Large intestine (tissue), 3 donors: ENCODE results near the gene JUND. TPM values are rescaled to one million over a fixed set of nuclear protein-coding genes. Genes with fewer than 3 reads are reported as not detected.

Source experiments
- DNase-seq, 2 donors: peaks; one replicate each; pipeline versions ENCODE4 v3.0.0 to v3.0.0-alpha.2; 2013
- H3K27ac ChIP-seq: one replicate; pipeline ENCODE4 v1.5.1; 2013; ENCODE audit warnings: low read length
- H3K27me3 ChIP-seq: 2 replicates; pipeline ENCODE4 v1.6.1; 2013; ENCODE audit warnings: low read length; ENCODE audit not compliant: control insufficient read depth, insufficient read depth
- H3K36me3 ChIP-seq: 2 replicates; pipeline ENCODE4 v1.6.1; 2013; ENCODE audit warnings: low read length; ENCODE audit not compliant: control insufficient read depth, insufficient read depth
- H3K4me1 ChIP-seq: one replicate; pipeline ENCODE4 v1.6.1; 2013; ENCODE audit warnings: low read length; ENCODE audit not compliant: control insufficient read depth, insufficient read depth
- H3K4me3 ChIP-seq: one replicate; pipeline ENCODE4 v1.5.1; 2013; ENCODE audit warnings: low read length
- H3K9me3 ChIP-seq: one replicate; pipeline ENCODE4 v1.6.1; 2013; ENCODE audit warnings: mild to moderate bottlenecking, low read depth, low read length, moderate library complexity; ENCODE audit not compliant: control insufficient read depth
- WGBS: methylation state at CpG from one replicate; pipeline ENCODE4 v1.1.5; 2013; ENCODE audit warnings: low lambda C conversion rate; ENCODE audit not compliant: insufficient coverage; 5-methylcytosine and 5-hydroxymethylcytosine counted together
- polyA plus RNA-seq: library from polyadenylated mRNA; unstranded; fragments of 120-200 nt; gene quantifications from one replicate; pipeline ENCODE4 v1.2.1, GENCODE V29; 2013

JUND gene
- polyA plus RNA-seq, 1 donor = 163 TPM

GRCh38 chr19:18282021-18282787 lies 782 bp upstream of the JUND start:
- Histone ChIP-seq H3K4me1 (peaks cover 38% of the 10 kb centered on the region), H3K36me3 (peaks cover 19% of the 10 kb centered on the region), H3K27me3 (no peaks in the 10 kb centered on the region), H3K9me3 (no peaks in the 10 kb centered on the region), H3K27ac (peak overlapping the region; percentile 99), H3K4me3 (peak overlapping the region; percentile 39)
- DNase-seq = peak in 1 of 2 donors; percentile 85
- no CpG with 5 or more reads among the region's 27 CpGs for WGBS

- DNase-seq = peak; percentile 80 to 84
- H3K27ac ChIP-seq = peak overlapping the region; percentile 100
- H3K27me3 ChIP-seq = no peaks in the 10 kb centered on the region
- peak overlapping the region; percentile 100 for H3K4me3 ChIP-seq
- H3K4me1 ChIP-seq = peaks cover 48% of the 10 kb centered on the region
- no CpG with 5 or more reads among the region's 111 CpGs for WGBS
- no peaks in the 10 kb centered on the region for H3K9me3 ChIP-seq
- peaks cover 30% of the 10 kb centered on the region for H3K36me3 ChIP-seq
Measured at GRCh38 chr19:18280247-18281081, 958 bp downstream of the JUND start.

- WGBS = no CpG with 5 or more reads among the region's 55 CpGs
- Histone ChIP-seq H3K9me3 (no peaks in the 10 kb centered on the region), H3K4me3 (peak overlapping the region; percentile 100), H3K4me1 (peaks cover 48% of the 10 kb centered on the region), H3K27me3 (no peaks in the 10 kb centered on the region), H3K36me3 (peaks cover 31% of the 10 kb centered on the region), H3K27ac (peak overlapping the region; percentile 100)
- DNase-seq = peak; percentile 95
Measured at GRCh38 chr19:18279516-18280246, 1.7 kb downstream of the JUND start.

- peak overlapping the region; percentile 100 for H3K4me3 ChIP-seq
- H3K27ac ChIP-seq = peak overlapping the region; percentile 100
- H3K9me3 ChIP-seq = no peaks in the 10 kb centered on the region
- 0% methylated on average over 2 of the region's 5 CpGs for whole genome bisulfite sequencing
- no peaks in the 10 kb centered on the region for H3K27me3 ChIP-seq
- H3K36me3 ChIP-seq = peaks cover 31% of the 10 kb centered on the region
- DNase-seq = no peak
- H3K4me1 ChIP-seq = peaks cover 49% of the 10 kb centered on the region
Measured at GRCh38 chr19:18279266-18279515, 2.2 kb downstream of the JUND start.

GRCh38 chr19:18278521-18279265 lies 2.7 kb downstream of the JUND start:
- peak in 1 of 2 donors; percentile 56 for DNase-seq
- peak overlapping the region; percentile 100 for H3K4me3 ChIP-seq
- peaks cover 54% of the 10 kb centered on the region for H3K4me1 ChIP-seq
- peaks cover 33% of the 10 kb centered on the region for H3K36me3 ChIP-seq
- peak overlapping the region; percentile 100 for H3K27ac ChIP-seq
- WGBS = 20% methylated on average over 1 of the region's 10 CpGs
- no peaks in the 10 kb centered on the region for H3K27me3 ChIP-seq
- H3K9me3 ChIP-seq = no peaks in the 10 kb centered on the region

GRCh38 chr19:18274781-18275356 lies 6.6 kb downstream of the JUND start:
- DNase-seq = peak; percentile 94 to 96
- H3K9me3 ChIP-seq = peaks cover 5% of the 10 kb centered on the region
- H3K27ac ChIP-seq = peak overlapping the region; percentile 64
- H3K4me3 ChIP-seq = no peak overlapping the region
- peaks cover 35% of the 10 kb centered on the region for H3K36me3 ChIP-seq
- no peaks in the 10 kb centered on the region for H3K27me3 ChIP-seq
- H3K4me1 ChIP-seq = peaks cover 42% of the 10 kb centered on the region
- no CpG with 5 or more reads among the region's 13 CpGs for WGBS

GRCh38 chr19:18274219-18274780 lies 7.1 kb downstream of the JUND start, which contains the start of gene IQCN:
TSS of gene IQCN (minus strand) at chr19:18274452. CDS start at chr19:18269478, 4,974 bp downstream.
- Histone ChIP-seq H3K9me3 (peaks cover 5% of the 10 kb centered on the region), H3K27ac (peak within 1 kb of the TSS; percentile 64), H3K27me3 (no peaks in the 10 kb centered on the region), H3K4me1 (peaks cover 42% of the 10 kb centered on the region), H3K4me3 (no peak within 1 kb of the TSS), H3K36me3 (peaks cover 35% of the 10 kb centered on the region)
- no peak for DNase-seq
- no CpG with 5 or more reads among the region's 9 CpGs for WGBS

GRCh38 chr19:18273561-18274218 lies 7.7 kb downstream of the JUND start:
- Histone ChIP-seq H3K36me3 (peaks cover 34% of the 10 kb centered on the region), H3K27me3 (no peaks in the 10 kb centered on the region), H3K4me1 (peaks cover 38% of the 10 kb centered on the region), H3K27ac (peak overlapping the region; percentile 64), H3K9me3 (peaks cover 5% of the 10 kb centered on the region), H3K4me3 (no peak overlapping the region)
- no peak for DNase-seq
- 100% methylated on average over 1 of the region's 13 CpGs for WGBS

- peaks cover 33% of the 10 kb centered on the region for H3K36me3 ChIP-seq
- H3K27me3 ChIP-seq = no peaks in the 10 kb centered on the region
- DNase-seq = no peak
- H3K4me1 ChIP-seq = peaks cover 29% of the 10 kb centered on the region
- H3K27ac ChIP-seq = no peak overlapping the region
- H3K9me3 ChIP-seq = peaks cover 5% of the 10 kb centered on the region
- no peak overlapping the region for H3K4me3 ChIP-seq
- 40% methylated on average over 1 of the region's 6 CpGs for WGBS
Measured at GRCh38 chr19:18271433-18271841, 10.0 kb downstream of the JUND start.
